Mesenchymal stem cell (in vitro differentiated cells and primary cell): ENCODE data around the gene CACNA2D3.

Experiments
- DNase-seq: peaks from one replicate; pipeline ENCODE4 v3.0.0-alpha.2; 2013
- H2AFZ ChIP-seq: one replicate; pipeline ENCODE4 v1.6.1; 2013; ENCODE audit warnings: low read depth, mild to moderate bottlenecking, control low read depth, inconsistent platforms, low read length, moderate library complexity
- H2AK5ac ChIP-seq: 2 replicates; pipeline ENCODE4 v1.6.1; 2013; ENCODE audit warnings: low read length, moderate library complexity, mild to moderate bottlenecking, inconsistent platforms; ENCODE audit not compliant: severe bottlenecking
- H2BK120ac ChIP-seq: one replicate; pipeline ENCODE4 v1.6.1; 2013; ENCODE audit warnings: low read depth, mild to moderate bottlenecking, inconsistent platforms, low read length, moderate library complexity
- H2BK12ac ChIP-seq, 2 experiments: one replicate each; pipeline ENCODE4 v1.6.1; 2013; ENCODE audit warnings: inconsistent platforms in 2 of 2, low read length in 2 of 2, mild to moderate bottlenecking in 2 of 2, moderate library complexity in 2 of 2, control low read depth in 1 of 2
- H2BK15ac ChIP-seq: one replicate; pipeline ENCODE4 v1.6.1; 2013; ENCODE audit warnings: mild to moderate bottlenecking, low read depth, inconsistent platforms; ENCODE audit not compliant: poor library complexity, severe bottlenecking
- H2BK5ac ChIP-seq: 2 replicates; pipeline ENCODE4 v1.6.1; 2013; ENCODE audit warnings: low read depth, mild to moderate bottlenecking, low read length, control low read depth, inconsistent platforms; ENCODE audit not compliant: poor library complexity, severe bottlenecking
- H3K14ac ChIP-seq, 2 experiments: one replicate each; pipeline ENCODE4 v1.6.1; 2013; ENCODE audit warnings: inconsistent platforms in 2 of 2, low read length in 2 of 2, control low read depth in 1 of 2, mild to moderate bottlenecking in 1 of 2, moderate library complexity in 1 of 2
- H3K18ac ChIP-seq, 2 experiments: one replicate each; pipeline ENCODE4 v1.6.1; 2013; ENCODE audit warnings: inconsistent platforms in 2 of 2, low read length in 2 of 2, control low read depth in 1 of 2, low read depth in 1 of 2, mild to moderate bottlenecking in 1 of 2
- H3K23ac ChIP-seq, 2 experiments: one replicate each; pipeline ENCODE4 v1.6.1; 2013; ENCODE audit warnings: inconsistent platforms in 2 of 2, low read length in 2 of 2, mild to moderate bottlenecking in 2 of 2, moderate library complexity in 2 of 2, control low read depth in 1 of 2
- H3K27ac ChIP-seq: 2 replicates; pipeline ENCODE4 v1.5.1; 2013; ENCODE audit warnings: mild to moderate bottlenecking, moderate library complexity, low read length, control low read depth, inconsistent platforms; ENCODE audit not compliant: poor library complexity, severe bottlenecking
- H3K27me3 ChIP-seq, 2 experiments: 2 replicates each; pipeline versions ENCODE4 v1.6.1 to v1.7.0; 2013; ENCODE audit warnings: low read length in 2 of 2, mild to moderate bottlenecking in 2 of 2, moderate library complexity in 2 of 2, control low read depth in 1 of 2, inconsistent platforms in 1 of 2; ENCODE audit not compliant: control insufficient read depth in 1 of 2, insufficient read depth in 1 of 2
- H3K36me3 ChIP-seq, 2 experiments: 2 replicates each; pipeline versions ENCODE4 v1.6.1 to v1.7.0; 2013; ENCODE audit warnings: low read length in 2 of 2, control low read depth in 1 of 2, inconsistent platforms in 1 of 2, low read depth in 1 of 2, mild to moderate bottlenecking in 1 of 2; ENCODE audit not compliant: insufficient read depth in 2 of 2, control insufficient read depth in 1 of 2
- H3K4ac ChIP-seq, 2 experiments: one replicate each; pipeline ENCODE4 v1.6.1; 2013; ENCODE audit warnings: inconsistent platforms in 2 of 2, low read length in 2 of 2, mild to moderate bottlenecking in 2 of 2, moderate library complexity in 2 of 2, control low read depth in 1 of 2, low read depth in 1 of 2
- H3K4me1 ChIP-seq: 2 replicates; pipeline ENCODE4 v1.6.1; 2013; ENCODE audit warnings: low read depth, low read length, control low read depth; ENCODE audit not compliant: control insufficient read depth, insufficient read depth
- H3K4me2 ChIP-seq: 2 replicates; pipeline ENCODE4 v1.6.1; 2013; ENCODE audit warnings: low read length, mild to moderate bottlenecking, inconsistent platforms; ENCODE audit not compliant: poor library complexity, severe bottlenecking
- H3K4me3 ChIP-seq, 2 experiments: 2 replicates each; pipeline versions ENCODE4 v1.5.1 to v1.7.0; 2013; ENCODE audit warnings: low read length in 2 of 2, mild to moderate bottlenecking in 2 of 2, control low read depth in 1 of 2, low read depth in 1 of 2; ENCODE audit not compliant: insufficient read depth in 1 of 2
- H3K79me1 ChIP-seq: replicated peaks from 2 replicates; pipeline ENCODE4 v1.6.1; 2013; ENCODE audit warnings: mild to moderate bottlenecking, control low read depth, low read length, inconsistent platforms; ENCODE audit not compliant: poor library complexity, severe bottlenecking
- H3K9ac ChIP-seq: 2 replicates; pipeline ENCODE4 v1.7.0; 2013; ENCODE audit warnings: mild to moderate bottlenecking, low read length, moderate library complexity
- H3K9me3 ChIP-seq: 2 replicates; pipeline ENCODE4 v1.7.0; 2013; ENCODE audit warnings: mild to moderate bottlenecking, low read length; ENCODE audit not compliant: control insufficient read depth
- H4K8ac ChIP-seq: one replicate; pipeline ENCODE4 v1.6.1; 2013; ENCODE audit warnings: inconsistent platforms, mild to moderate bottlenecking, low read length, moderate library complexity
- H4K91ac ChIP-seq: one replicate; pipeline ENCODE4 v1.6.1; 2013; ENCODE audit warnings: mild to moderate bottlenecking, low read length, inconsistent platforms
- WGBS: methylation state at CpG from one replicate; pipeline ENCODE4 v1.1.7; 2013; ENCODE audit warnings: mixed read lengths; 5-methylcytosine and 5-hydroxymethylcytosine counted together

CACNA2D3 gene

GRCh38 chr3:54427501-54427900, 305.1 kb downstream of the CACNA2D3 start:
- H3K27me3 ChIP-seq = no peaks in the 10 kb centered on the region
- H3K4me1 ChIP-seq = no peaks in the 10 kb centered on the region
- 78% methylated on average over 2 of the region's 2 CpGs for WGBS
- no peak overlapping the region for H2BK15ac ChIP-seq
- H3K36me3 ChIP-seq = no peaks in the 10 kb centered on the region
- no peak overlapping the region for H3K4ac ChIP-seq
- H2BK5ac ChIP-seq = no peak overlapping the region
- H4K8ac ChIP-seq = no peak overlapping the region
- H3K4me3 ChIP-seq = peak overlapping the region in 1 of 2 experiments; percentile 9
- H3K9ac ChIP-seq = peak overlapping the region; percentile 52
- no peak overlapping the region for H2AK5ac ChIP-seq
- no peak overlapping the region for H3K27ac ChIP-seq
- no peak overlapping the region for H3K18ac ChIP-seq
- no peak overlapping the region for H2AFZ ChIP-seq
- no peak overlapping the region for H2BK120ac ChIP-seq
- no peak for DNase-seq
- H3K23ac ChIP-seq = no peak overlapping the region
- H3K14ac ChIP-seq = no peak overlapping the region
- no peak overlapping the region for H4K91ac ChIP-seq
- H2BK12ac ChIP-seq = no peak overlapping the region
- no peak overlapping the region for H3K4me2 ChIP-seq
- no peaks in the 10 kb centered on the region for H3K9me3 ChIP-seq
- H3K79me1 ChIP-seq = no peaks in the 10 kb centered on the region

DNA sequence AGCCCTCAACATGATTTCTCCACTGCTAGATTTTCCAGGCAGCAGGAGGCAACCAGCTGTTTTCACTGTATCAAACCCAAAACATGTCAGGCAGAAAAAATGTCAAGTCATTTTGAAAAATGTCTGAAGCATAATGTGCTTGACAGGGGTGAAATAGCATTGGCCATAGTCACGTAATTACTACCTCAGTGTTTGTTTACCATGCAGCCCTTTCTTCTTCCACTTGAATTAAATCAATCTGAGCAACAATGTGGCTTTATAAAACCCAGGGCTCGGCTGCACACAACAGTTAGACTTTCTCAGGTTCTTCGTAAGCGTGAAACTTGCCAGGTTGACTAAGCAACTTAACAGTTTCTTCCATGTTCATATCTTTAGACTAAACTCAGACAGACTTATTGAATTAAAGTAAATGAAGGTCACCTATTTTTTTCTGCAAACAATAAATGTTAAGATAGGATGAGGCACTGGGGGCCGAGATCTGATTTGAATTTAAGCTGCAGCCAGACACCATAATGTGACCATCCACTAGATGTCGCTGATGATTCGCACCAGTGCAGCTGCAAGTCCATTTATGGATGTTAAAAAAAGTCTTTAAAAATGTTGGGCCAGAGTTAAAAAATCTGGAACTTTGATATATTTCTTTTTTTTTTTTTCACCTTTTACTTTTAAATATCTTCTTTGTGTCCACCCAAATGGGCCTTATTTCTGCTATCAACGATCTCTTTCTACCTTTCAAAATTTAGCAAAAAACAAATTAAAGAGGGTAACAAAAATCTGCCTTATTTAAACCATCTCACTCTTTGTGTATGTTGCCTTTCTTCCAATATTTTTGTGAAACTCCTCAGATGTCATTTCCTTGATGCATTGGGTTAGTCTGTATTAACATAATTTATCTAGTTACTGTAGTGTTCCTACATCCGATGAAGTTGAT, 305.9 kb downstream of the CACNA2D3 start:
- H3K4ac ChIP-seq = no peak overlapping the region
- H3K4me3 ChIP-seq = peak overlapping the region in 1 of 2 experiments; percentile 9
- peak; percentile 65 for DNase-seq
- H4K8ac ChIP-seq = no peak overlapping the region
- H3K36me3 ChIP-seq = no peaks in the 10 kb centered on the region
- no peak overlapping the region for H2BK12ac ChIP-seq
- H2AK5ac ChIP-seq = no peak overlapping the region
- no peak overlapping the region for H3K4me2 ChIP-seq
- H2AFZ ChIP-seq = no peak overlapping the region
- no peak overlapping the region for H3K27ac ChIP-seq
- 53% methylated on average over 9 of the region's 9 CpGs for WGBS
- no peak overlapping the region for H3K23ac ChIP-seq
- no peak overlapping the region for H2BK5ac ChIP-seq
- H3K79me1 ChIP-seq = no peaks in the 10 kb centered on the region
- H2BK120ac ChIP-seq = no peak overlapping the region
- H3K14ac ChIP-seq = no peak overlapping the region
- H3K9ac ChIP-seq = peak overlapping the region; percentile 52
- no peak overlapping the region for H2BK15ac ChIP-seq
- H3K9me3 ChIP-seq = no peaks in the 10 kb centered on the region
- no peaks in the 10 kb centered on the region for H3K27me3 ChIP-seq
- H4K91ac ChIP-seq = no peak overlapping the region
- H3K18ac ChIP-seq = no peak overlapping the region
- H3K4me1 ChIP-seq = no peaks in the 10 kb centered on the region

DNA sequence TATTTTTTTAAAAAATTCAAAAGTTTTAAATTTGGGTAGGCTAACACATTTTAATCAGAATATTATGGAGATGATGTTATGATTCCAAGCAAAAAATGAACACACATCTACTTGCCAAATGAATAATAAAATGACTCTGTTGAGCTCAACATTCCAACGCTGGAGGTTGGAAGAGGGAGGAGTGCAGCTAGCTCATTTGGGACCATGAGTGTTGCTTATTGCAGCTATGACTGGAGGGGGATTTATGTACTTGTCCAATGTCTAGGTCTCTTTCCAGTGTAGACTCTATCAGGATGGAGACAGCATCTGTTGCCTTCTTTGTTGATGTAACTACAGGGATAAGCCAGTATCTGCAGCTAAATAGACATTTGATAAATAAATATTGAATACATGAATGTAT, 310.6 kb downstream of the CACNA2D3 start:
- Histone ChIP-seq H3K4me3 (no peak overlapping the region), H4K8ac (no peak overlapping the region), H3K36me3 (no peaks in the 10 kb centered on the region), H3K9me3 (no peaks in the 10 kb centered on the region), H2AFZ (no peak overlapping the region), H3K79me1 (no peaks in the 10 kb centered on the region), H3K4ac (no peak overlapping the region), H4K91ac (no peak overlapping the region), H3K27ac (no peak overlapping the region), H2AK5ac (no peak overlapping the region), H2BK120ac (no peak overlapping the region), H2BK5ac (no peak overlapping the region), H3K4me1 (no peaks in the 10 kb centered on the region), H3K9ac (no peak overlapping the region), H3K18ac (no peak overlapping the region), H2BK15ac (no peak overlapping the region), H3K14ac (no peak overlapping the region), H3K27me3 (no peaks in the 10 kb centered on the region), H3K4me2 (no peak overlapping the region), H2BK12ac (no peak overlapping the region), H3K23ac (no peak overlapping the region)
- WGBS = 90% methylated on average over 1 of the region's 1 CpG
- DNase-seq = no peak

GRCh38 chr3:54433846-54434245, 311.5 kb downstream of the CACNA2D3 start:
- peak; percentile 2 for DNase-seq
- H2BK120ac ChIP-seq = no peak overlapping the region

More at GRCh38 chr3:54433846-54434245, 311.5 kb downstream of the CACNA2D3 start:
- Histone ChIP-seq H2BK5ac (no peak overlapping the region), H3K4me3 (no peak overlapping the region), H3K9ac (no peak overlapping the region), H3K4ac (no peak overlapping the region), H3K18ac (no peak overlapping the region), H3K36me3 (no peaks in the 10 kb centered on the region), H3K4me1 (no peaks in the 10 kb centered on the region), H3K14ac (no peak overlapping the region), H2BK15ac (no peak overlapping the region), H4K8ac (no peak overlapping the region), H3K4me2 (no peak overlapping the region), H3K9me3 (no peaks in the 10 kb centered on the region), H2AFZ (no peak overlapping the region), H4K91ac (no peak overlapping the region), H2AK5ac (no peak overlapping the region), H3K27ac (no peak overlapping the region), H2BK12ac (no peak overlapping the region), H3K23ac (no peak overlapping the region), H3K27me3 (no peaks in the 10 kb centered on the region), H3K79me1 (no peaks in the 10 kb centered on the region)
- 18% methylated on average over 6 of the region's 6 CpGs for WGBS
